ENCODE results near the gene CPTP. TPM values are rescaled to one million over a fixed set of nuclear protein-coding genes. Genes with fewer than 3 reads are reported as not detected.

CPTP gene
- total and polyA plus RNA-seq, 2 of the 13 experiments (the other 11 are each of a cell fraction or from before 2014, with no cell fraction given): 5.5 to 9.3 TPM

GRCh38 chr1:1295154-1295923 is 29.3 kb upstream of the CPTP start:
- FAIRE-seq (no peak), ATAC-seq (no peak), DNase-seq (ENCODE audit: low spot score) (no peak)
- 98% methylated on average over 22 of the region's 35 CpGs for WGBS (ENCODE audit: low lambda C conversion rate)
- Histone ChIP-seq H3K9me3 (ENCODE audit: low read length) (no peaks in the 10 kb centered on the region), H3K27ac (ENCODE audit: extremely low read length, insufficient read depth, low read length) (no peak overlapping the region), H3K79me2 (ENCODE audit: insufficient read depth, low read length) (no peaks in the 10 kb centered on the region), H4K20me1 (ENCODE audit: insufficient read depth, low read length) (no peaks in the 10 kb centered on the region), H2AFZ (ENCODE audit: low read length) (no peak overlapping the region), H3K27me3 (ENCODE audit: control insufficient read depth in 1 of 2, insufficient read depth in 2 of 2, low read length in 2 of 2) (no peaks in the 10 kb centered on the region; a peak in 1 of 5 replicates), H3K9ac (ENCODE audit: insufficient read depth, low read depth, low read length) (no peak overlapping the region), H3K4me3 (replicated peaks in 1 of 3; ENCODE audit: insufficient read depth in 1 of 3, low read depth in 2 of 3, low read length in 3 of 3) (no peak overlapping the region), H3K36me3 (replicated peaks in 1 of 2; ENCODE audit: control insufficient read depth in 1 of 2, insufficient read depth in 2 of 2, low read length in 2 of 2) (no peaks in the 10 kb centered on the region; a peak in 1 of 5 replicates), H3K4me1 (ENCODE audit: insufficient read depth, low read length) (peaks cover 4% of the 10 kb centered on the region; the same call in 1 of the 2 replicates), H3K4me2 (ENCODE audit: low read depth, low read length) (no peak overlapping the region)
- ChIA-PET CTCF (ENCODE audit: low intra/inter-chr PET ratio, low total read pairs) (no interaction called here), POLR2A (no interaction called here)
- no peak for TF ChIP-seq CBFB (CRISPR knock-in tag; IDR thresholded peaks at IDR 0.05)
- no peak for TF ChIP-seq NFKB2 (CRISPR knock-in tag; IDR thresholded peaks at IDR 0.05; ENCODE audit: borderline replicate concordance)
- no peak for TF ChIP-seq GRHL1 (CRISPR knock-in tag; conservative IDR thresholded peaks at IDR 0.05)
- TF ChIP-seq DBP (CRISPR knock-in tag; IDR thresholded peaks at IDR 0.05; ENCODE audit: not compliant biosample characterization): no peak
- no peak for TF ChIP-seq TARDBP (CRISPR knock-in tag; IDR thresholded peaks at IDR 0.05)
- TF ChIP-seq ONECUT2 (CRISPR knock-in tag; IDR thresholded peaks at IDR 0.05): no peak
- no peak for TF ChIP-seq POLR2AphosphoS2 (IDR thresholded peaks at IDR 0.05; ENCODE audit: low read depth, low read length)
- no peak for TF ChIP-seq ZNF788 (CRISPR knock-in tag; IDR thresholded peaks at IDR 0.05; ENCODE audit: borderline replicate concordance)
- TF ChIP-seq KDM3A (CRISPR knock-in tag; IDR thresholded peaks at IDR 0.05; ENCODE audit: low read depth): no peak
- TF ChIP-seq LBX2 (CRISPR knock-in tag; IDR thresholded peaks at IDR 0.05; ENCODE audit: borderline replicate concordance): no peak
- TF ChIP-seq MTF2 (CRISPR knock-in tag; IDR thresholded peaks at IDR 0.05; ENCODE audit: borderline replicate concordance): no peak
- in situ Hi-C loops (cut with HindIII; ENCODE audit: extremely low pct_ligation_motif_present, low pct_unique_long_range_greater_than_20kb) (no loop called here), intact Hi-C loops (cut with micrococcal nuclease; ENCODE audit: unreplicated experiment) (no loop called here)
- BruUV-seq (replicated peaks): no TSS peak
